ENCODE data around the gene PLA2G6. TPM values are rescaled to one million over a fixed set of nuclear protein-coding genes. Genes with fewer than 3 reads are reported as not detected.

Gene PLA2G6
- total and polyA plus RNA-seq, 2 of the 8 experiments (the other 6 are each of a cell fraction or from before 2014, with no cell fraction given) = 13.2 to 21.0 TPM

DNA sequence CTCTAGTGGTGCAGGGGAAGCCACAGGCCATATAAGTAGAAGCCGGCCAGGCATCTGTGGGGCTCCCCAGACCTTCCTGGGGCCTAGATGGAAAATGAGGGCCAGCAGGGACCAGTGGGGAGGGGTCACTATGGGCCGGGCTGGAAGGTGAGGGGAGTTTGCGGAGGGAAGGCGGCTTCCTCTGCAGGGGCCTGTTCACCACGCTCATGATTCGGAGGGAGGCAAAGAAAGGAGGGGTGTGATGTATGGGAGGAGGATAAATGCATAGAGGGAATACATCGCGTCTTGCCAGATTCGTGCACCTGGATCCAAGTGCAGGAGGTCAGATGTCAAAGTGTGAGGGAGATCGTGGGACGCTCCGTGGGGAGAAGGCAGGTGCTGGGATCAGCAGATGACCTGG is 104.5 kb downstream of the PLA2G6 start (continued):
- TF ChIP-seq, protein P1, sequence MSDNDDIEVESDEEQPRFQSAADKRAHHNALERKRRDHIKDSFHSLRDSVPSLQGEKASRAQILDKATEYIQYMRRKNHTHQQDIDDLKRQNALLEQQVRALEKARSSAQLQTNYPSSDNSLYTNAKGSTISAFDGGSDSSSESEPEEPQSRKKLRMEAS (IDR thresholded peaks at IDR 0.05) = no peak
